DND-41 (cell line): ENCODE results near the gene MCHR1.

Experiments
- CTCF ChIP-seq: IDR thresholded peaks from 2 replicates; pipeline ENCODE4 v1.5.1; 2012; ENCODE audit warnings: borderline replicate concordance, low read length, moderate library complexity, mild to moderate bottlenecking; ENCODE audit not compliant: poor library complexity, severe bottlenecking; ENCODE audit errors: extremely low read depth
- EZH2 ChIP-seq: IDR thresholded peaks from 3 replicates; pipeline ENCODE4 v1.6.1; 2012; ENCODE audit warnings: borderline replicate concordance, low read depth, mild to moderate bottlenecking, moderate library complexity, low read length, inconsistent platforms; ENCODE audit not compliant: severe bottlenecking

- TF ChIP-seq CTCF (no peak), EZH2 (no peak)
These were observed 17.6 kb upstream of the MCHR1 start for GRCh38 chr22:40661671-40662070.
